Rectal smooth muscle tissue (tissue), 1 donor: ENCODE data around the gene AJM1.
A peak's percentile ranks its signal among the peaks of the same experiment; 100 is the strongest.

Source experiments
- H3K27ac ChIP-seq: one replicate; pipeline ENCODE4 v1.7.0; 2013; ENCODE audit warnings: low read depth, low read length, inconsistent platforms
- H3K27me3 ChIP-seq: one replicate; pipeline ENCODE4 v1.7.0; 2013; ENCODE audit warnings: low read length; ENCODE audit not compliant: control insufficient read depth, insufficient read depth
- H3K36me3 ChIP-seq: one replicate; pipeline ENCODE4 v1.7.0; 2013; ENCODE audit warnings: low read length; ENCODE audit not compliant: control insufficient read depth, insufficient read depth
- H3K4me1 ChIP-seq: one replicate; pipeline ENCODE4 v1.7.0; 2013; ENCODE audit warnings: low read length; ENCODE audit not compliant: control insufficient read depth, insufficient read depth
- H3K4me3 ChIP-seq: one replicate; pipeline ENCODE4 v1.7.0; 2013; ENCODE audit warnings: low read length
- H3K9ac ChIP-seq: one replicate; pipeline ENCODE4 v1.7.0; 2013; ENCODE audit warnings: low read length

AJM1 gene

DNA sequence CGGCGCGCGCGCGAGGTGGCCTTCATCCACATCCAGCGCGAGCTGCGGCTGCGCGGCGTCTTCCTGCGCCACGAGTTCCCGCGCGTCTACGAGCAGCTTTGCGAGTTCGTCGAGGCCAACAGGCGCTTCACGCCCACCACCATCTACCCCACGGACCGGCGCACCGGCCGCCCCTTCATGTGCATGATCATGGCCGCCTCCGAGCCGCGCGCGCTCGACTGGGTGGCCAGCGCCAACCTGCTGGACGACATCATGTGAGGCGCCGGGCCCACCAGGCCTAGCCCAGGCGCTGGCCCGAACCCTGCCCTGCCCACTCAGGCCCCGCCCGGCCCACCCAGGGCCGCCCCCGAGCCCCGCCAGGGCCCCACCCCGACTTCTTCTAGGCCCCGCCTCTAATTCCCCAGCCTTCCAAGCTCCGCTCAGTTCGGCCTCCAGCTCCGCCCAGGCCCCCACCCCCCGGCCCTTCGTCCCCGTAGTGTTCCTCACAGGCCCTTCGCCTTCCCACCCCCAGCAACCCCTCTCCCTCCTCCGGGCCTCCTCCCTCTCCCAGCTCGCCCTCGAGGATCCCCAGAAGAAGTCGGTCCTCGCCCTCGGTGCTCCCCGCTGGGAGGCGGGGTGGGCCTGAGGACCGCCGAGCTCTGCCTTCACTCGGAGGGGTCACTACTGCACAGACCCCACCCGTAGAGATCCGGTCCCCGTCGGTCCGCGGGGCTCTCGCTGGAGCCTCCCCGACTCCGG is 5.0 kb downstream of the AJM1 start:
- Histone ChIP-seq H3K4me1 (peaks cover 14% of the 10 kb centered on the region), H3K9ac (peak overlapping the region; percentile 21), H3K4me3 (peak overlapping the region; percentile 95), H3K27ac (peak overlapping the region; percentile 80), H3K36me3 (peaks cover 7% of the 10 kb centered on the region), H3K27me3 (peaks cover 15% of the 10 kb centered on the region)

DNA sequence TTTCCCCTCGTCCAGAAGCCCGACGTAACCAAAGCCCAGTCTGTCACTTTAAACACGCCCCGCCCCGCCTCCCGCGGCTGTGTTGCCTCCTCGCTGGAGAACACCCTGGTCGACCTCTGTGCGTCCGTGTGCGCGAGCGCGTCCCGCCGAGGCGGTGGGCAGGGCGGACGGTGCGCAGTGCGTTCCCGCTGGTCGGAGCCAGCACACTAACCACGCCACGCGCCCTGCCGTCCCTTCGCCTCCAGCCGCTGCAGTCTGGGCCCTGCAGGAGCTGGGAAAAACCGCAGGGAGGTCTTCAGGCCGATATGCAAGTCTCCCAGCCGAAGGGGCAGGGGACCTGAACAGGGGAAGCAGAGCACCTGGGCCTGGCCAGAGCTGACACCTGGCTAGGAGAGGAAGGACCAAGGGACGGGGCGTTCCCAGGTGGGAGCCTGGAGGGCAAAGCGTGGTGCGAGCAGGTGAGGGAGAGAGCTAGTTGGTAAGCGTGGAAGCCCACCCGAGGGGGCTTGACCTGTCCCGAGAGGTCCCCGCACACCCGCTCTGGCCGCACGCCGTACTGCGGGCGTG is 5.6 kb downstream of the AJM1 start:
- peaks cover 15% of the 10 kb centered on the region for H3K27me3 ChIP-seq
- H3K9ac ChIP-seq, result peak overlapping the region; percentile 92
- peaks cover 7% of the 10 kb centered on the region for H3K36me3 ChIP-seq
- H3K27ac ChIP-seq, result peak overlapping the region; percentile 80
- H3K4me3 ChIP-seq, result peak overlapping the region; percentile 95
- H3K4me1 ChIP-seq, result peaks cover 14% of the 10 kb centered on the region

DNA sequence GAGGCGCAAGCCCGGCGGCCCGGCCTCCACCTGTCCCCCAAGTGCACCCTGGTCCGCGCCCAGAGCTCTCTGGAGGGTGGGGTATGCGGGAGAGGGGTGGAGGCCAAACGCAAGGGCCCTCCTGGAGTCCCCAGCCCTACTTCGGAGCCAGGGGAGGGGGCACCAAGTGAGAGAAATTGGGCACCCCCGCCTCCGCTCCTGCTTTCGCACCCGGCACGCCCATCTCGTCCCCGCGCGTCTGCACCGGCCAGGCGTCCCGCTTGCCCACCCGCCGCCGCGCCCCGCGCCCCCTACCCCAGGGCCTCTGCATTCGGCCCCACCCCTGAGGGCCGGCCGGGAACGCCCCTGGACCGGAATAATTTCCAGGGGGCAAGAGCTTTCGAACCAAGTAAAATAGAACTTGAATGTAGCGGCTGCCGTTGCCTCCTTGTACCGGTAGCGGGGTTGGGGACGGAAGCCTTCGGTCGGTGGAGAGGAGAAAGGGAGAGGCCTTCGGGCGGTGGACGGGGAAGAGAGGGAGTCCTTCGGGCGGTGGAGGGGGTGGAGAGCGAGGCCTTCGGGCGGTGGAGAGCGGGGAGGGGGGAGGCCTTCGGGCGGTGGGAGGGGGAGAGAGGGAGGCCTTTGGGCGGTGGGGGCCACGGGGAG is 6.2 kb downstream of the AJM1 start:
- Histone ChIP-seq H3K36me3 (peaks cover 7% of the 10 kb centered on the region), H3K27me3 (peaks cover 15% of the 10 kb centered on the region), H3K9ac (peak overlapping the region; percentile 92), H3K4me3 (peak overlapping the region; percentile 95), H3K4me1 (peaks cover 14% of the 10 kb centered on the region), H3K27ac (peak overlapping the region; percentile 80)

DNA sequence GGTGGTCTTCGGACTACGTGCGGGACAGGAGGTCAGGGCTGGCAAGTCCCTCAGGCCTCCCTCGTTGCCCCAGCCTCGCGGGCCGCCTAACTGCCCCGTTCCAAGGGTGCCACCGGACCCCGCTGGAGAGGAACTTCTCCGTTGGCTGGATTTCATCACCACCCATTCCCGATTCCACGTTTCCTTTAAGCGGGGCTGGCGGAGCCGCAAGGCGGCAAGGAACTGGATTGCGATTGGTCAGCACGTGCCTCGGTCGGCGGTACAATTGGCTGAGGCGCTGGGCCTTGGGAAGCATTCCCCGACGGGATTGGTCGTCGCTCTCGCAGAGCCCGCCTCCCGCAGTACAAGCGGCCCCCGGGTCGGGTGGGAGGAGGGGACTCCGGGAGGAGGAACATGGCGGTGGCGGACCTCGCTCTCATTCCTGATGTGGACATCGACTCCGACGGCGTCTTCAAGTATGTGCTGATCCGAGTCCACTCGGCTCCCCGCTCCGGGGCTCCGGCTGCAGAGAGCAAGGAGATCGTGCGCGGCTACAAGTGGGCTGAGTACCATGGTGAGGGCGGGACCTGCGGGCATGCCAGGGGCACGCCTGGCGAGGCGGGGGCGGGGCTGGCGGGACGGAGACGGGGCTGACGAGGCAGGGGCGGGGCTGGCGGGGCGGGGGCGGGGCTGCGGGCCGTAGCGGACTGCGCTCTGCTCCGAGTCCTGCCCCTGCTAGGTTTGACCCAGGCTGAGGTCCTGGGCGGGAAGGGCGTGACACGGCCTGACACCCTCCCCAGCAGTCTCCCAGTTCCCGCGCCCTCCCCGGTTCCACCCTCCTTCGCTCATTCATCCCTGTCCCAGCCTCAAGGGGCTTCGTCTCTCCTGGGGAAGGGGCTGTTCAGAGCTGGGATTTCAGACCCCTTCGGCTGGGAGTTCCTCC is 7.0 kb downstream of the AJM1 start, which contains the start of gene PHPT1:
Gene PHPT1, plus strand, starts transcription at position 372 of the 922 bp plus-strand sequence. Its CDS starts 22 bp downstream, at position 394.
- peaks cover 15% of the 10 kb centered on the region for H3K27me3 ChIP-seq
- peak within 1 kb of the TSS; percentile 85 for H3K27ac ChIP-seq
- H3K36me3 ChIP-seq, result peaks cover 7% of the 10 kb centered on the region
- H3K9ac ChIP-seq, result peak within 1 kb of the TSS; percentile 92
- peak within 1 kb of the TSS; percentile 95 for H3K4me3 ChIP-seq
- H3K4me1 ChIP-seq, result peaks cover 14% of the 10 kb centered on the region

DNA sequence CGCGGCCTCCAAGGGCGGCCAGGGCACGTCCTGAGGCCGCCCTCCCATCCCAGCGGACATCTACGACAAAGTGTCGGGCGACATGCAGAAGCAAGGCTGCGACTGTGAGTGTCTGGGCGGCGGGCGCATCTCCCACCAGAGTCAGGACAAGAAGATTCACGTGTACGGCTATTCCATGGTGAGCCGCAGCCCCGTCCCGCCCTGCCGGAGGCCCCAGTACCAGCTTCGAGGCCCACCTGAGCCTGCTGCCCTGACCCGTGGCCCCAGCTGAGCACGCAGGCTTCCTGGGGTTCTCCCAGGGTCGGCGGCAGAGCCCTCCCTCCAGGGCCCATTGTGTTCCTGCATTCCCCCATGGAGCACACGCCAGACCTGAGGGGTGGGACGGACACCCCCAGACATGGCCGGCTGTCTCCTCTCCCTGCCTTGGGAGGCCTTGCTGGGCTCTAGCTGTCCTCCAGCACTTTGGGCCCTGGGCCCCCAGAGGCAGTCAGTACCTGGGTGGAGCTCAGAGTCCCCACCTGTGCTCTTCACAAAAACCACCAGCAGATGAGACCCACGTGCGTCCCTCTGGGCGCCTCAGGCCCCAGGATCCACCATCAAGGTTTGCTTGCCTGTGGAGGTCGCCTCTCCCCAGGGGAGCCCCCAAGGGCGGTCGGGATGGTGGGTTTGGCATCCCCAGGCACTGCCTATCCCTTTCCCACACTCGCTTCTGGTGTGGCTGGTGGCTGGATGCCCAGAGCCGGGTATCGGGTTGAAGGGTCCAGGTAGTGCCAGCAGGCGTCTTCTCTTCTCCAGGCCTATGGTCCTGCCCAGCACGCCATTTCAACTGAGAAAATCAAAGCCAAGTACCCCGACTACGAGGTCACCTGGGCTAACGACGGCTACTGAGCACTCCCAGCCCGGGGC is 7.9 kb downstream of the AJM1 start:
- Histone ChIP-seq H3K36me3 (peaks cover 7% of the 10 kb centered on the region), H3K4me1 (peaks cover 14% of the 10 kb centered on the region), H3K9ac (peak overlapping the region; percentile 38)

DNA sequence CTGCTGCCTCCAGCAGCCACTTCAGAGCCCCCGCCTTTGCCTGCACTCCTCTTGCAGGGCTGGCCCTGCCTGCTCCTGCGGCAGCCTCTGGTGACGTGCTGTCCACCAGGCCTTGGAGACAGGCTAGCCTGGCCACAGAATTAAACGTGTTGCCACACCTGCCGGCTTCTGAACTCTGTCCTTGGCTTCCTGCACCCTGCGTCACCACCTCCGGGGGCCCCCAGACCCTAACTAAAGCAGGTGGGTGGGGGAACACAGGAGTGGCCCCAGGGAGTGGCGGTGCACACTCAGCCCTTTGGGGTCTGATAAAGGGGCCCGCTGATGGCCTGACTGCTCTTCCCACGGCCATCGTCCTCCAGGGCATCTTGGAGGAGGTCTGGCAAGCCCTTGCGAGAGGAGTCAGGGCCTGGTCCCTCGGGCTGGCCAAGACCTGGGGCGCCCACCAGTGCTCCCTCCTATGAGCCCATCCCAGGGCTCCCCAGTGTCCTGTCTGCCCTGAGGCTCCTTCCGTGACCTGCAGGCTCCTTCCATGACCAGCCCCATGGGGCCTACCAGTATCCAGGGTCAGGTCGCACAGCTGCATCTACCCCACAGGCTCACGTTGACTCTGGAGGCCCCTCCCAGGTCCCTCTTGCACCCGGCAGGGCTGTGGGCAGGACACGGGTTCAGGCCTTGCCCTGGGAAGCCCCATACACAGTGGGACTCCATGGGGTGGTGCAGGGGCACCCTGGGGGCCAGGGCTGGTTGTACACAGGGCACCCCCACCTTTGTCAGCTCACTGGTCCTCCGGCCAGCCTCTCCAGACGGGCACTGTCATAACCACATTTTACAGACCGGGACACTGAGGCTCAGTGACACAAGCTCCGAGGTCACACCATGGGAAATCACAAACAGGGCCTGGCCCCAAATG is 8.8 kb downstream of the AJM1 start:
- H3K9ac ChIP-seq, result no peak overlapping the region
- no peak overlapping the region for H3K27ac ChIP-seq
- peaks cover 15% of the 10 kb centered on the region for H3K27me3 ChIP-seq
- H3K4me3 ChIP-seq, result peak overlapping the region; percentile 90
- H3K4me1 ChIP-seq, result peaks cover 14% of the 10 kb centered on the region
- H3K36me3 ChIP-seq, result peaks cover 7% of the 10 kb centered on the region

More for the DNA sequence above, 7.9 kb downstream of the AJM1 start:
- H3K27me3 ChIP-seq, result peaks cover 15% of the 10 kb centered on the region
- peak overlapping the region; percentile 90 for H3K4me3 ChIP-seq
- H3K27ac ChIP-seq, result peak overlapping the region; percentile 33

DNA sequence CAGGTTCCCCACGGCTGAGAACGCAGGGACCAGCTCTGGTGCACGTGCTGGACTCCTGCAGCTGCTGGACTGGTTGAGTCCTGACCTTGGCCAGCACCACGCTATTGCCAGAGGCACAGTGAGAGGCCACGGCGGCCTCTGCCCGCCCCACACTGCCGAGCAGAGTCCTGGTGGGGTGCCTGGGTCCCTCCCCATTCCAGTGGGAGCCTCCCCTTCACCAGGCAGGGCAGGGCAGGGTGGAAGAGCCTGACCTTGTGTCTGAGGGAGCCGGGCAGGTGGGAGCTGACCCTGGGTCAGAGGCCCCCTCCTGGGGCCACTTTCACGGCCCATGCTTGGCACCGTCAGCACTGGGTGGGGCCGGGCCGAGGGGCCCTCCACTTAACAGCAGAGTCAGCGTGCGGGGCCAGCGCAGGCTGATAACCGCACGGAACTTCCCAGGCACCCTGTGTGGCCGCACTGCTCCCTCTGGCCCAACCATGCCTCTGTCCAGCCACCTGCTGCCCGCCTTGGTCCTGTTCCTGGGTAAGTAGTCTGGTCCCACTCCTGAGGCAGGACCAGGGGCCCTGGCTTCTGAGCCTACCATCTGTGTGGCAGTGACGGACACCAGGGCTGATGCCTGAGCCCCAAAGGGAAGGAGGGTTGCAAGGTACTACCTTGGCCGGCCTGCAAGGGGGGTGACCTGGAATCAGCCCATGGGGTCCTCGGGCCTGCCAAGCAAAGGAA is 9.8 kb downstream of the AJM1 start, which contains the start of gene MAMDC4:
Gene MAMDC4, plus strand, starts transcription at position 406 of the 723 bp plus-strand sequence. Its CDS starts 71 bp downstream, at position 477.
- Histone ChIP-seq H3K27ac (no peak within 1 kb of the TSS), H3K9ac (no peak within 1 kb of the TSS), H3K27me3 (peaks cover 7% of the 10 kb centered on the region), H3K36me3 (peaks cover 7% of the 10 kb centered on the region), H3K4me1 (peaks cover 14% of the 10 kb centered on the region), H3K4me3 (no peak within 1 kb of the TSS)

DNA sequence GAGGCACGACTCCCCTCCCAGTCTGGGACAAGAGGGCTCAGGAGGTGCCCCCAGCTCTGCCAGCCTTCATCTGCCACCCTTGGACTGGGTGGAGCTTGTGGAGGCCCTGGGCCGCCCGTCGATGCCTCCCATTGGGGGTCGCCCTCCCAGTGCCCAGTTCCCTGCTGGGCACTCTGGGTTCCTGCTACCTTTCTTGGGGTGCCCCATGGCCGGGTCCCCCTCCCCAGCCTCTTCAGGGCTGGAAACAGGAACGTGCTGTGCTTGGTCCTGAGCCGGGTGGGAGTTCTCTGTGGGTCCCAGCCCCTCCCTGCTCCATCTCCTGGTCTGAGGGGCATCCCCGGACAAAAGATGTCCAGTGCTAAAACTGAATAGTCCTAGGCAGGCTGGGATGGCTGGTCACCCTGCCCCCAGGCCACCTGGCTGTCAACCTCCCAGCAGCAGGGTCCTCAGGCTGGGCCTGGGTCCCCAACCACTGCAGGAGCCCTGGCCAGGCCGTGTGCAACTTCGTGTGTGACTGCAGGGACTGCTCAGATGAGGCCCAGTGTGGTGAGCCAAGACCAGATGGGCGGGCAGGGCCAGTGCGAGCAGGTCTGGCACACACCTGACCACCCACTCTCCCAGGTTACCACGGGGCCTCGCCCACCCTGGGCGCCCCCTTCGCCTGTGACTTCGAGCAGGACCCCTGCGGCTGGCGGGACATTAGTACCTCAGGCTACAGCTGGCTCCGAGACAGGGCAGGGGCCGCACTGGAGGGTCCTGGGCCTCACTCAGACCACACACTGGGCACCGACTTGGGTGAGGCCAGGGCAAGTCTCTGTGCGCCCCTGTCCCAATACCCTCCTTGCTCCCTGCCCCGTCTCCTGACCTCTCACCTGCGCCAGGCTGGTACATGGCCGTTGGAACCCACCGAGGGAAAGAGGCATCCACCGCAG is 10.7 kb downstream of the AJM1 start:
- Histone ChIP-seq H3K4me1 (peaks cover 9% of the 10 kb centered on the region), H3K9ac (no peak overlapping the region)

DNA sequence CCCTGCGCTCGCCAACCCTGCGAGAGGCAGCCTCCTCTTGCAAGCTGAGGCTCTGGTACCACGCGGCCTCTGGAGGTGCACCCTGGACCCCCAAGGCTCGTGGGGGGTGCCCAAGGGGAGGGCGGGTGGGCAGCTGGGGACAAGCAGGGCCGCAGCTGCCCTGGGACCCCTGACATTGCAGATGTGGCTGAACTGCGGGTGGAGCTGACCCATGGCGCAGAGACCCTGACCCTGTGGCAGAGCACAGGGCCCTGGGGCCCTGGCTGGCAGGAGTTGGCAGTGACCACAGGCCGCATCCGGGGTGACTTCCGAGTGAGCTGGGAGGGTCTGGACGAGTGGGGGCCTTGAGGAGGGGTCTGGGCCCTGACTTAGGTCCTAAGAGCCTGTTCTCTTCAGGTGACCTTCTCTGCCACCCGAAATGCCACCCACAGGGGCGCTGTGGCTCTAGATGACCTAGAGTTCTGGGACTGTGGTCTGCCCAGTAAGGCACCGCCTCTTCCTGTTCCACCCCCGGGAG is 11.4 kb downstream of the AJM1 start:
- no peaks in the 10 kb centered on the region for H3K27me3 ChIP-seq
- H3K27ac ChIP-seq, result no peak overlapping the region
- H3K9ac ChIP-seq, result no peak overlapping the region
- H3K36me3 ChIP-seq, result peaks cover 7% of the 10 kb centered on the region
- H3K4me3 ChIP-seq, result no peak overlapping the region
- H3K4me1 ChIP-seq, result peaks cover 6% of the 10 kb centered on the region

More for the DNA sequence above, 10.7 kb downstream of the AJM1 start:
- H3K36me3 ChIP-seq, result peaks cover 7% of the 10 kb centered on the region
- H3K27ac ChIP-seq, result no peak overlapping the region
- no peak overlapping the region for H3K4me3 ChIP-seq
- peaks cover 2% of the 10 kb centered on the region for H3K27me3 ChIP-seq
